GM18870 (cell line): ENCODE measurements around the gene ADGRL3.

Experiments
- ATAC-seq: cut with Tn5 transposase; IDR thresholded peaks from one replicate; pipeline ENCODE4 v1.9.1; 2021; ENCODE audit warnings: moderate library complexity; ENCODE audit not compliant: unreplicated experiment

ADGRL3 gene

DNA sequence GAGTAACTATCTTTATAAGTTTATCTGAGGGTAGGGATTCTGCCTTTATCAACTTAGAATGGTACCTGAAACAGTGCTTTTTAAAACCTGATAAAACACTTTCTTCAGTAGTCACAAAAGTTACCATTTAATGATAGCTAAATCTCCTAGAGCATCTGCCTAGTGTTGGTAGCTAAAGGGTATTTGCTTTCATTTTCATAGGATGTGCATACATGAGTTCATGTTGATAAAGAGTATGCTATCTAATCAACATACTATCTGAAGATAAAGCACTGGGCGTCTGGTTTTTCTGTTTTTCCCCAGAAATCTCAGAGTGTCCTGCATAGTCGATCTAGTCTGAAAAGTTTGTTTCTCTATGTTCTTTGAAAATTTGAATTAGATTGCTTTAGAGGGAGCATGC lies 75.1 kb downstream of the ADGRL3 start:
- ATAC-seq = no peak

DNA sequence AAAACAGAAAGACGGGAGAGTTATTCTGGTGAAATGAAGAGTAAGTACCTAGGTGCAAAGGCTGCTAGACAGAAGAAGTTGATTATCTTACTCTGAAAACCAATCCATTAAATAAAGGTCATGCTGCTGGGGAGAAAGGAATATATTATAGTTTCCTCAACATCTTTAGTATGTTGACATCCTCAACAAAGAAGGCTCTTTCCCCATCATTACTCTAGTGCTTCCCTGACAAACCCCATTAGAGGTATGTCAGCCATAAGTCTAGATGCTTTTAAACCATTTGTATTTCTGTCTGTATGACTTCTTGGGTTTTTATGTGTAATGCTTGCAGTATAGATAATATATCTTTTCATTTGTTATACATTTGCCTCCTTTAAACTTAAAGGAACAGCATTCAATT lies 75.9 kb downstream of the ADGRL3 start:
- ATAC-seq = no peak

DNA sequence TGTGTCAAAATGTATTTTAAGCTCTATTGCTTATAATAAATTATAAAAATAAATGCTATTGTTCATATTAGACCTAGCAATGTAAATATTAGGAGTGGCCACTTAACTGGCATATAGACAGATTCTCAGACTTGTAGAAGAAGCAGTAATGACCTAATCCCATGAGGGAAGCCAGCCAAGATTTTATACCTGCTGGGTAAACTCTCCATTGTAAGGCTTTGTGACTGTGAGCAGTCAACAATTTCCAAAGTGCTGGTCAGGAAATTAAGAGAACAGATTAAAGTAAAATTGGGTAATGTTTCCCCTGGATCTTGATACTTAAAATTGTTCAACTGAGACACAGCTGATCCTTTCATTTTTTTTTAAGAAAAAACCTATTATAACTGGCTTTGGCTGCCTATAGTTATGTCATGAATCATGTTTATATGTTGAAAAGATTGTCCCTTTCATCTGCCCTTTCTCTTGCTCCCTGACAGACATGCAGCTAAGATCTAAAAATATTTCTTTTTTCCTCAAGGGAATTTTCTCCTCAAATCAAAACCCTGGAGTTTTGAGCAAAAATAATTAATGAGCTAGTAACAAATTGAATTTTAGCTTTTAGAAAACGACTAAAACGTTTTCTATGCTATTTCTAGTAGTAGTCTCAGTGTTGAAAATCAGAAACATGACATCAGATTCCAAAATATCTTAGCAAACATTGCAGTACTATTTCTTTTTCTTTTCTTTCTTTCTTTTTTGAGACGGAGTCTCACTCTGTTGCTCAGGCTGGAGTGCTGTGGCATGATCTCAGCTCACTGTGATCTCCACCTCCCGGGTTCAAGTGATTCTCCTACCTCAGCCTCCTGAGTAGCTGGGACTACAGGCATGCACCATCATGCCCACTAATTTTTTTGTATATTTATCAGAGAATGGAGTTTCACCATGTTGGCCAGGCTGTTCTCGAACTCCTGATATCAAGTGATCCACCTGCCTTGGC lies 77.9 kb downstream of the ADGRL3 start:
- no peak for ATAC-seq

DNA sequence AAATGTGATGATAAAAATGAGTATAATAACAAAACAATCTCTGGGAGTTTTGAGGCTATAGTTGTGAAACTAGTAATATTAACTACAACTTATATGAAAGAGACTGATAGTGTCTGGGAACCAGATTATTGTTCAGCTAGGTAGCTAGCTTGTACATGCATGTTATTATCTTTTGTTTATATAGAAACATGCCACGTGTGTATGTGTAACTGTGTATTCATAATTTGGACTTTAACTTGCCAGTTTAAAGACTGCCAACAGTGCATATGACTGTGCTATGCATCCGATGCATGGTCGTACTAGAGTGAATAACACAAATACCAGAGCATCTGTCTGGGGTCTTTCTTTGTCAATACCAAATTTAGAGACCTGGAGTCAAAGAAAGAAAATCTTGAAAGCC lies 92.2 kb downstream of the ADGRL3 start:
- ATAC-seq = no peak

DNA sequence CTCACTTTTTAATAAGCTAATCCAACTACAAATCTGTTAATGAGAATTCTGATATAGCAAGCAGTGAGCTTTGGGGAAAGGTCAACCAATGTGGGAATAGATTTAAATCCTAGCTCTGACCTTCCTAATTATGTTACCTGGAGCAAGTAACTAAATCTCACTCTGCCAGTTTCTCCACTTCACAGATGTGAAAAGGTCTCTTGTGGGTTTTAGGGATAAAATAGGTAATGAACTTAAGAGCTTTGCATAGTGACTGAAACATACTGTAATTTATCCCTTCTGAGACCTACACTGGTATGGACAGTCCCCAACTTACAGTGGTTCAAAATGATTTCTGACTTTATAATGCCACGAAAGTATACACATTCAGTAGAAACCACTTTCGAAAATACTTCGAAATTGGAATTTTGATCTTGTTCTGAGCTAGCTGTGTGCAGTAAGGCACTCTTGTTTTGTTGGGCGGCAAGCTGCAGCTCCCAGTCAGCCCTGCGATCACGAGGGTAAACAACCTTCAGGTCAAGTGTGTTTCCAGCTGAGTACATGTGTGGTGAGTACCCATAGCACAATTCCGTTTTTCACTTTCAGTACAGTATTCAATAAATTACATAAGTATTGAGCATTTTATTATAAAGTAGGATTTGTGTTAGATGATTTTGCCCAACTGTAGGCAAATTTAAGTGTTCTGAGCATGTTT lies 93.7 kb downstream of the ADGRL3 start:
- no peak for ATAC-seq

DNA sequence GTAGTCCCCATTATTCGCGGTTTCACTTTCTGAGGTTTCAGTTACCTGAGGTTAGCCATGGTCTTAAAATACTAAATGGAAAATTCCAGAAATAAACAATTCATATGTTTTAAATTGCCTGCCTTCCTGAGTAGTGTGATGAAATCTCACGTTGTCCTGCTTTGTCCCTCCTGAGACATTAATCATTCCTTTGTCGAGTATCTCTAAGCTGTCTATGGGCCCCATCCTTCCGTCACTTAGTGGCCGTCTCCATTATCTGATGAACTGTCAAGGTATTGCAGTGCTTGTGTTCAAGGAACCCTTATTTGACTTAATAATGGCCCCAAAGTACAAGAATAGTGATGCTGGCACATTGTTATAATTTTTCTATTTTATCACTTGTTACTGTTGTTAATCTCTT lies 94.8 kb downstream of the ADGRL3 start:
- no peak for ATAC-seq

DNA sequence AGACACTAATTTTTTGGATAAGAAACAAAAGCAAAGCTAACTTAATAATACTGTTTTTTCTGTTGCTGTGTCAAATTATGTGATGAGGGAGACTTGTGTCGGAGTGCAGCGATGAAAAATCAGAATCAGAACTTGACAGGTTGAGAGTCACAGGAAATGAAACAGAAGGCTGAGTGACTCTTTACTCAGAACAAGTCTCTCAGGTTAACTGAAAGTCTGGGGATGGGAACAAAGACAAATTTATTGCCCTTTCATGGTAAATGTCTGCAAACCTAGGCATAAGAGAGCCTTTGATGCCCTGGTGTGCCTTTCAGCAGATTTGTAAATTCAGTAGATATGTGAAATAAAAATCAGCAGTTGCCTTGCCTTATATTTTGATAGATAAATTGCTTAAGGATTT lies 96.0 kb downstream of the ADGRL3 start:
- ATAC-seq = no peak

DNA sequence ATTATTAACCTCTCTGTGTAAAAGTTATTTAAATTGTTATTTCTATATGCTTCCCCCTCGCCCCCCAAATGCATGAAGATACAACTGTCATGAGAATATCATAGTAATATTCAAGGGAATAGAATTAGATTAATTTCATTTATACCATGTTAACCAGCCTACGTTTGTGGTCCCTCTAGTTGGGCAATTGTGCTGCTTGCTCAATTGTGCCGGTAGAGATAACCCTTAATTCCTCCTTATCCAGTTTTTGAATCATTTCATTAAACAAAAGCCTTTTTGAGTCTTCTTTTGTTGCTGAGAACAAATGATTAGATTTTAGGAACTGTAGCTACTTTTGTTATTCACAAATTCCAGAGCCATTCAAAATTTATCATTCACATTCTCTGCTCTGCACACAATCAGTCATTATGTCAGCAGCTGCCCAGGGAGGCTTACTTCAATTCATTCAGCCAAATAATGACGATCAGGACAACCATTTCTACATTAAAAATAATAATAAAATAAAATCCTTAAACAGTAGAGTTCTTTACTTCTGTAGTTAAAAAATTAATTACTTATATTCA lies 98.1 kb downstream of the ADGRL3 start:
- no peak for ATAC-seq

DNA sequence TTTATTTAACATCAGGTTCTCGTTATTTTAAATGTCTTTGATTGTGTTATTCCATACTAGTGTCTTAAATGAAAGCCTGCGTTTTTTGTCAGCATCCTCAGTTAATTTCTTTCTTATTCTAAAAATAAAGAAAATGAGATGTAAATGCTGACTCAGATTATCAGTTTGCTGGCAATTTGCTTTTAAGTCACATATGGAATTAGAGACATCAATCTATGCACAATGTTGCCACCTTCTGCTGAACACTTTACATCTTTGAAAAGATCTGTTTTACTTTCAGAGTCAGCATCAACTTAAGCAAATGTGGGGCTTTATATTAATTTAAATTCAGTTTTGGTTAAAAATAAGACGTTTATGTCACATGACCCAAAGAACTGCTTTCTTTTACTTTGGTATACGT lies 99.2 kb downstream of the ADGRL3 start:
- ATAC-seq = no peak

DNA sequence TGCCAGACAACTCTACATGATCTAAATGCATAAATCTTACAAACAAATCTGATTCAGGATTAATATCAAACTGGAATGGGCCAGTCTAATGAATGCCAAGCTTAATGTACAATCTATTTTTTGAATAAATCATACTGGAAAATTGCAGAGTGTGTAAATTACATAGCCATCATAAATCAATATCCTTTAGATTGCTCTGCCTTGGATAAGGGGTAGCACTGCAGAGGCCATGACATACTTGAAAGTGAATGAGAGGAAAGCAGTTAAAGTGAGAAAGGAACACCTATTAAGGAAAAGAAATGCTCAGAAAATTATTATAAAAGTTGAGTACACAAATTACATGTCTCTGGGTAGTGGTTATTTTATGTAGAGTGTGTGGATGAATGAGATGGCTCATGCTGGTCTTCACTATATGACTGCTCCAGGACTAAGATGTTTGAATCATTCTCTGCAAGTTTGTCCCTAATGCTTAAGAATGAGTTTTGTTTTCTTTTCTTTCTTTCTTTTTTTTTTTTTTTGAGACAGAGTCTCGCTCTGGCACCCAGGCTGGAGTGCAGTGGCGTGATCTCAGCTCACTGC lies 100.2 kb downstream of the ADGRL3 start:
- no peak for ATAC-seq

DNA sequence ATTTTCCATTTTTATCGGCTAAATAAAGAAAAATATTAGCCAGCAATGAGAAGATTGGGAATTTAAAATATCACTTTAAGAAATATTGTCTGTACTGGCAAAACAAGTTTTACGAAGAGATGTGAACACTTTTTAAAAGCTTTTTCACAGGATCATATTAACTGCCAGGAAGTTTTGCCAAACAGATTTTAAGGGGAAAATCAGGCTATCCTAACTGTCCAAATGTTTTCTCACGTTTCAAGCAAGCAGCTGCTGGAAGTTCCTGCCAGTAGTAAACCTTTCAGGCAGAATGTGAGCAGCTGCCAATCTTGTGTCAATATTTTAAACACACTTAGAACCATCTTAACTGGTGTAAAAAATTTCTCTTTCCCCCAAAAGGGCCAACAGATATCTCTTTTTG lies 101.1 kb downstream of the ADGRL3 start:
- no peak for ATAC-seq

DNA sequence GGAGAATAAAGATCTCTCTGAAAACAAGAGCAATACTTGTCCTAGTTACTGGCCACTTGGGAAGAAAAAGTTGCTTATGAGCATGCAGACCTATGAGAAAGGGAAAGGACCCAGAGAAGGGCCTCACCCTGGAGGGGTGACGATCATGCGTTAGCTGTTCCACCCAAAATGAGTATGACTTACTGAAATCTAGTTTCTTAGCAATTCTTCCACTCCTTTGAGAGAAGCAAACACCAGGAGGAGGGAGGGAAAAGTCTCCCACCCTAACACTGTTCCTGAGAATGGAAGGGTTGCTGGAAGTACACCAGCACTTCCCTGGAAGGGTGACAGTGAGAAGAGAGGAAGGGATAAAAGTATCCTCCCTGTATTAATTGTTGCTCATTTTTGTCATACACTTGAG lies 107.9 kb downstream of the ADGRL3 start:
- ATAC-seq = no peak

DNA sequence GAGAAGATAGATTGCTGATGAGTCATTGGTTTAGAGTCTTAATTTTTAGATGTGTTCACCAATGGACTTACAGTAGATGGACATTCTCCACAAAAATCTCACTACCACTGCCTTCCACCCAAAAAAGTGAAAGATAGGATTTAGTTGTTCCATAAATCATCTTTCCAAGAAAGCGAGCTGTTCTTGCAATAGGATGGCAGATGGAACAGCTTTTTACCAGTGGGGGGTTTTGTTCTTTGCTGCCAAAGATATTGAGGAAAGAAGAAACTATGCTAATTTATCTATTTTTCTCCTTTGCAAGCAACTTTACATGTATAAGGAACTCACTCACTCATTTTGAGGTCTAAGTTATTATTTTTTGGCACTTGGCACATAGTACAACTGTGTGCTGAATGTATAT lies 109.5 kb downstream of the ADGRL3 start:
- no peak for ATAC-seq

DNA sequence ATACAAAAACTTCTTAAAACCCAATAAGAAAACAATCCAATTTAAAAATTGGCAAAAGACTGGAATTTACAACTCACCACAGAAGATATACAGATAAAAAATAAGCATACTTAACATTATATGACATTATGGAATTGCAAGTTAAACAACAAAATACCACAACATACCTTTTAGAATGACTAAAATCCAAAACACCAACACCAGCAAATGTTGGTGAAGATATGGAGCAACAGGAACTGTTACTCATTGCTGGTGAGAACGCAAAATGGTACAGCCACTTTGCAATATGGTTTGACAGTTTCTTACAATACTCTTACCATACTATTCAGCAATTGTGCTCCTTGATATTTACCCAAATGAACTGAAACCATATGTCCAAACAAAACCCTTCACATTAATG lies 112.4 kb downstream of the ADGRL3 start:
- no peak for ATAC-seq

DNA sequence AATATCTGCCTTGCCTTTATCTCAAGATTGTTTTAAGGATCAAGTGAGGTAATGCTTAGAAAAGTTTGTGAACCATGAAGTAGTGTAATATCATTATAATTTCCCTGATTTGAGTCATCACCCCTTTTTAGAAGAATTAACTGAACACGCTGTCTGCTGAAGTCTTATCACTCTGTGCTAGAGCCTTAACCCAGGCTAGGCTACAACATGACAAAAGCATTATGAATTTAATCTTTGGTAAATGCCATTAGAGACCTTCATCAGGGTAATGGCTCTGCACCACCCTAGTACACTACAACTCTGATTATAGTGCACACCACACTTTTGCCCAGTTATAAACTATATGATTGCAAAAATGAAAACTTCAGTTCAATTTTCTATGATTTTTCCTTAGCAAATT lies 118.3 kb downstream of the ADGRL3 start:
- ATAC-seq = no peak

DNA sequence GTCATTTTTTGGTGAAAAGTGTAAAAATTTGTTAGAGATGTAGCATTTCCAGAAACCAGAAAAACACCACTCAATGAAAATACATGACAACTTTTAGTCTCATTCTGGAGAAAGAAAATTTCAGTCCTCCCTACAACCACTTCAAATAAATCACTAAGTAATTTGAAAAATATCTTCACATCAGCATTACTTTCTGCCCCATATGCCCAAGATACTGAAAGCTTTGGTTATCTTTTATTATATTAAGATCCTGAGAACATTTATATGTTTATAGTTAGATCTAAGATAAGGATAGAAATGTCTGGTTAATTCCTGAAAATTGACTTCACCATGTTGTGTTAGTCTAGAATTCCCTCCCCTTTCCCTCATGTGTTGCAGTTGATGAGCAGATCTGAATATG lies 119.0 kb downstream of the ADGRL3 start:
- no peak for ATAC-seq

DNA sequence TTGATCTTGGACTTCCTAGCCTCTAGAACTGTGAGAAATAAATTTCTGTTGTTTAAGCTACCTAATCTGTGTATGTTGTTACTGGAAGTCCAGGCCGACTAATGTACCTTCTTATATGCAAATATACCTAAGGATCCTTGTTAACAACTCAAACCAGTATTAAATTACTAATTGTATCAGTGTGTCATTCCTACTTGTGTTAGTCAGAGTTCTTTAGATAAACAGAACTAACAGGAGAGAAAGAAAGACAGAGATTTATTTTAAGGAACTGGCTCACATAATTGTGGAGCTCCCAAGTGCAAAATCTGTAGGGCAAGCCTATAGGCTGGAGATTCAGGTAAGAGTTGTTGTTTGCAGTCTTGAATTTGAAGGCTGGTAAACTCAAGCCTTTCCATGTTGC lies 120.0 kb downstream of the ADGRL3 start:
- ATAC-seq = no peak

DNA sequence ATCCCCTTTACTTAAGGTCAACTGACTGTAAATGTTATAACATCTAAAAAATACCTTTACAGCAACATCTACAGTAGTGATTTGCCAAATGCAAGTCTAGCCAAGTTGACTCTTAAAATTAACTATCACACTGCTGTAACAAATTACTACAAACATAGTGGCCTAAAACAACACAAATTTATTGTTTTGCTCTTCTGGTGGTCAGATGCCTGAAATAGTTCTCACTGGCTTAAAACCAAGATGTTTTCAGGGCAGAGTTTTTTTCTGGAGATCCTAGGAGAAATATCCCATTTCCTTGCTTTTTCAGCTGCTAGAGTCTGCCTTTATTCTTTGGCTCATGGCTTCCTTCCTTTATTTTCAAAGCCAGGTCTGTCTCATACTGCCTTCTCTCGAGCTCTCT lies 120.5 kb downstream of the ADGRL3 start:
- no peak for ATAC-seq

DNA sequence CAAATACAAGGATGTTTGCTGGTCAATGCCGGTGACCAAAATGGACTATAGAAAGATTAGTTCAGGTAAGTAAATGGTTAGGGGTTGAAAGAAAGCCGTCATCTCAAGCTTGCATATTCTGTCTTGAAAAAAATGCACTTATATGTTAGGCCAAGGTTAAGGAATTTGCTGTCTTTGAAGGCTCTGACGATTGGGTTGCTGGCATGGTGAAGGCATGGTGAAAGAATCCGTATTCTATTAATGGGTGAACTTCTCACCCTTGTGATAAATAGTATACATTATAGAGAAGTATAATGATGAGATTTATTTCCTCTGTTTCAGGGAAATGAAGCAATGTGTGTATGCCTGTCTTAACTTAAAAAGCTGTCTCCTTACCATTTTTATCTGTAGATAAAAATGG lies 132.6 kb downstream of the ADGRL3 start:
- no peak for ATAC-seq

DNA sequence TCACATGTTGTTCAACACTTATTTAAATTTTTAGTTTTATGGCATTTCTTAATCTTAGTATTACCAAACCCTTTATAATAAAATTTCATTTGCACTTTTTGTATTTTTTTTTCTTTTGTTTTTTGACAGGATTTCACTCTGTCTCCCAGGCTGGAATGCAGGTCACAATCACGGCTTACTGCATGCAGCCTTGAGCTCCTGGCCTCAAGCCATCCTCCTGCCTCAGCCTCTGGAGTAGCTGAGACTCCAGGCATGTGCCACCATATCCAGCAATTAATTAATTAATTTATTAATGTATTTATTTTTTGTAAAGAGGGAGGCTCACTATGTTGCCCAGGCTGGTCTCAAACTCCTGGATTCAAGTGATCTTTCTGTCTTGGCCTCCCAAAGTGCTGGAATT lies 133.4 kb downstream of the ADGRL3 start:
- ATAC-seq = no peak

DNA sequence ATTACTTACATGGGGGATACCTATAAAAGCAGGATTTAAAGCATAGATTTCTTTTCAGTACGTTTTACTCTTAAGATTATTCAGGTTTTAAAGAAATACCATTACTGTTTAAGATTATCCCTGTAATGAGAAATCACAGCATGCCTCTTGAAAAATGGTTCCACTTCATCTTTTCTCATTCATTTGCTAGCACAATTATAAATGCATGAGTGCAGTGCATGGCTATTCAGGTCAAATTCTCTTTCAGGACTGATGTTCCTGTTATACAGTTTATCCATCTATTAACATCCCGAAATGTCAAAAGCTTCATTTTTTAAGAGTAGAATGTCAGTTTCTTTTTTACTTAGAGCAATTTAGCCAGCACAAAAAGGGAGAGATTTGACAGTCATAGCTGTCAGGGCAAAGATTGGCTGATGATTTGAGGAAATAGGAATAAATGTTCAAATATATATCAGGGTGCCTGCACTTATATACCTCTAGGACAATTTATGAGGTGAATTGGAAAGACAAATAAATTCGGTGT lies 135.2 kb downstream of the ADGRL3 start:
- ATAC-seq = no peak
